Peyer's patch (tissue), 4 donors: ENCODE data around the gene SH3RF3. TPM values are rescaled to one million over a fixed set of nuclear protein-coding genes. Genes with fewer than 3 reads are reported as not detected.
A peak's percentile ranks its signal among the peaks of the same experiment; 100 is the strongest.

Experiments used
- DNase-seq, 3 donors: peaks; one replicate each; pipeline ENCODE4 v3.0.0-alpha.2; 2017 to 2019
- H3K27ac ChIP-seq, 4 donors: fragments of 200-600 bp; sonication (generic); one replicate each; pipeline ENCODE4 v1.5.1; 2016 to 2019
- H3K27me3 ChIP-seq, 2 donors: fragments of 200-600 bp; sonication (generic); one replicate each; pipeline ENCODE4 v1.5.1; 2019
- H3K36me3 ChIP-seq, 3 donors: fragments of 200-600 bp; sonication (generic); one replicate each; pipeline ENCODE4 v1.5.1; 2016 to 2019
- H3K4me1 ChIP-seq, 4 donors: fragments of 200-600 bp; sonication (generic); one replicate each; pipeline ENCODE4 v1.5.1; 2016 to 2019
- H3K4me3 ChIP-seq, 4 donors: fragments of 200-600 bp; sonication (generic); 1 replicate in 3 of 4; 2 replicates in 1 of 4; pipeline ENCODE4 v1.5.1; 2016 to 2019; ENCODE audit warnings: mild to moderate bottlenecking in 1 of 4
- H3K9me3 ChIP-seq, 4 donors: fragments of 200-600 bp; sonication (generic); one replicate each; pipeline ENCODE4 v1.5.1; 2016 to 2019; ENCODE audit warnings: mild to moderate bottlenecking in 1 of 4
- CTCF ChIP-seq, 6 experiments: fragments of 450-650 bp in 4 of 6; fragments of 200-600 bp in 2 of 6; sonication (generic) in 1 of 6; IDR thresholded peaks; one replicate each; pipeline ENCODE4 v1.5.1; 2017 to 2019; ENCODE audit warnings: antibody characterized with exemption in 6 of 6, mild to moderate bottlenecking in 3 of 6, moderate library complexity in 1 of 6
- POLR2A ChIP-seq, 2 donors: fragments of 450-650 bp; IDR thresholded peaks; one replicate each; pipeline ENCODE4 v1.5.1; 2017; ENCODE audit warnings: antibody characterized with exemption in 2 of 2, mild to moderate bottlenecking in 2 of 2, moderate library complexity in 2 of 2
- total RNA-seq, 4 donors: library from RNA; depleted of rRNA; stranded (reverse); fragments of >200 nt; gene quantifications; one replicate each; pipeline ENCODE4 v1.1.0, GENCODE V29; 2016

SH3RF3 gene
- total RNA-seq, 4 donors from 2014 or later: 1.1 to 5.0 (median 3.3) TPM

- Histone ChIP-seq H3K9me3 (no peaks in the 10 kb centered on the region), H3K27ac (no peak overlapping the region), H3K4me1 (no peaks in the 10 kb centered on the region), H3K27me3 (no peaks in the 10 kb centered on the region), H3K4me3 (no peak overlapping the region), H3K36me3 (no peaks in the 10 kb centered on the region)
- DNase-seq: peak in 1 of 3 donors; percentile 4
- TF ChIP-seq POLR2A (IDR thresholded peaks at IDR 0.05): no peak
- TF ChIP-seq CTCF (IDR thresholded peaks at IDR 0.05): no peak
These were observed 45.2 kb upstream of the SH3RF3 start for GRCh38 chr2:109083771-109084170.

GRCh38 chr2:109084341-109084740 is 44.7 kb upstream of the SH3RF3 start:
- no peak overlapping the region for H3K4me3 ChIP-seq
- H3K4me1 ChIP-seq: no peaks in the 10 kb centered on the region
- no peak for TF ChIP-seq CTCF (IDR thresholded peaks at IDR 0.05)
- H3K9me3 ChIP-seq: no peaks in the 10 kb centered on the region
- peak in 1 of 3 donors; percentile 24 for DNase-seq
- H3K27ac ChIP-seq: no peak overlapping the region
- H3K27me3 ChIP-seq: no peaks in the 10 kb centered on the region
- no peaks in the 10 kb centered on the region for H3K36me3 ChIP-seq

GRCh38 chr2:109085912-109086742 is 42.9 kb upstream of the SH3RF3 start:
- Histone ChIP-seq H3K27ac (no peak overlapping the region), H3K9me3 (no peaks in the 10 kb centered on the region), H3K4me3 (no peak overlapping the region), H3K4me1 (no peaks in the 10 kb centered on the region), H3K36me3 (no peaks in the 10 kb centered on the region), H3K27me3 (no peaks in the 10 kb centered on the region)
- DNase-seq: peak in 1 of 3 donors; percentile 32
- TF ChIP-seq POLR2A (IDR thresholded peaks at IDR 0.05) (no peak), CTCF (IDR thresholded peaks at IDR 0.05) (no peak)

GRCh38 chr2:109086743-109087020 is 42.3 kb upstream of the SH3RF3 start:
- H3K27me3 ChIP-seq: no peaks in the 10 kb centered on the region
- H3K4me3 ChIP-seq: no peak overlapping the region
- H3K27ac ChIP-seq: no peak overlapping the region
- no peak for DNase-seq
- no peaks in the 10 kb centered on the region for H3K9me3 ChIP-seq
- TF ChIP-seq POLR2A (IDR thresholded peaks at IDR 0.05) (no peak), CTCF (IDR thresholded peaks at IDR 0.05) (no peak)
- H3K4me1 ChIP-seq: no peaks in the 10 kb centered on the region
- H3K36me3 ChIP-seq: no peaks in the 10 kb centered on the region

GRCh38 chr2:109087055-109087663 is 41.8 kb upstream of the SH3RF3 start:
- TF ChIP-seq CTCF (IDR thresholded peaks at IDR 0.05): no peak
- TF ChIP-seq POLR2A (IDR thresholded peaks at IDR 0.05): no peak
- peak in 1 of 3 donors; percentile 22 for DNase-seq
- Histone ChIP-seq H3K9me3 (no peaks in the 10 kb centered on the region), H3K27me3 (no peaks in the 10 kb centered on the region), H3K36me3 (no peaks in the 10 kb centered on the region), H3K4me1 (no peaks in the 10 kb centered on the region), H3K4me3 (no peak overlapping the region), H3K27ac (no peak overlapping the region)
